ENCODE measurements around the gene CHST15.
A peak's percentile ranks its signal among the peaks of the same experiment; 100 is the strongest.

The CHST15 gene

GRCh38 chr10:124065382-124066125 lies 27.8 kb downstream of the CHST15 start:
- DNase-seq (ENCODE audit: low spot score): no peak

- DNase-seq (ENCODE audit: low spot score): no peak
These were observed 28.7 kb downstream of the CHST15 start for GRCh38 chr10:124064676-124065075.

- DNase-seq (ENCODE audit: low spot score): peak; percentile 70
These were observed 29.4 kb downstream of the CHST15 start for GRCh38 chr10:124063750-124064603.

DNA sequence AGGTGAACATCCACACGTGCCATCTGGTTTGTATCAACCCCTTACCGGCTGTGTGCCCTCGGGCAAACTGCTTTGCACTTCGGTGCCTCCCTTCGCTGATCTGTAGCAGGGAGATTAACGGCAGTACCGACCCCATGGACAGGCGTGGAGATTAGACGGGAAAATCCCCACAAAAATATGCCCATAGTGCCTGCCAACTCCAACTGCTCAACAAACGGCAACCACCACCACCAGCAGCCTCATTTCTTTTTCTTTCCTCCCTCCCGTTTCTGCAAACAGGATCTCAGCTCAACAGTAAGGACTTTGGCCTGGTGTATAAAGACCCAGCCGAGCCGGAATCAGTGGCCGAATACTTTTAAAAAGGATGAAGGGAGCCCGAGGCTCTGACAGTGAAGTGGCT lies 31.0 kb downstream of the CHST15 start:
- no peak for DNase-seq (ENCODE audit: low spot score)

GRCh38 chr10:124061030-124061429 lies 32.4 kb downstream of the CHST15 start:
- no peak for DNase-seq (ENCODE audit: low spot score)

DNA sequence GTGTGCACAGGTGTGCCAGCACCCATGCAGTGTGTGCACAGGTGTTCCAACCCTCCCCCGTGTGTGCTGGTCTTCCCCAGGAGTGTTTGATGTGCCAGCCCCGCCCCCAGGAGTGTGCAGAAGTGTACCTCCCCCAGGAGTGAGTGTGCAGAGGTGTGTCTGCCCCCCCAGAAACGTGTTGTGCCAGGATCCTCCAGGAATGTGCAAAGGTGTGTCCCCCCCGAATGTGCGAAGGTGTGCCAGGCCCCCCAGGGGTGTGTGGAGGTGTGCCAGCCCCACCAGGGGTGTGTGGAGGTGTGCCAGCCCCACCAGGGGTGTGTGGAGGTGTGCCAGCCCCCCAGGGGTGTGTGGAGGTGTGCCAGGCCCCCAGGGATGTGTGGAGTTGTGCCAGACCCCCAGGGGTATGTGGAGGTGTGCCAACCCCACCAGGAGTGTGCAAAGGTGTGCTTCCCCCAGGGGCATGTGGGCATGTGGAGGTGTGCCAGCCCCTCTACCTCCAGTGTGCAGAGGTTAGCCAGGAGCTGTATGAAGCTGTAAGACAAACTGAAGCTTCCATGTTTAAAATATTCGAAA lies 33.2 kb downstream of the CHST15 start:
- DNase-seq (ENCODE audit: low spot score): no peak

- peak; percentile 68 for DNase-seq (ENCODE audit: low spot score)
These were observed 33.8 kb downstream of the CHST15 start for GRCh38 chr10:124059551-124059950.

- no peak for DNase-seq (ENCODE audit: low spot score)
These were observed 34.9 kb downstream of the CHST15 start for GRCh38 chr10:124058346-124059003.

DNA sequence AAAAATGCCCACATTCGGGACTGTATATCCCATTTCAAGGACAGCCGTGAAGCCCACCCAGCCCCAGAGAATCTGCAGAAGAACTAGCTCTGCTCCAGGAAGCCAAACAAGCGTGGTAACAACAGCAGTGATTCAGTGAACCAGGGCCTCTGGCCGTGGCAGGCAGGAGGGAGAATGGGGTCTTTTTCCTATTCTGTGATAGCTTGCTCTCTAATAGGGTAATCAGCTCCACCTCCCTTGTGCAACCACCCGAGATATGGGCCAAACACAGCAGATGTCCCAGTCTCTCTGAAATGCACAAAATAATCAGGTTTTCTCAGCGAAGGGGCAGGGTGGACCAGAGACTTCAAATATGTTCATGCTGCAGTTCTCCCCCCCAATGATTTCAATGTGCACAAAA lies 35.8 kb downstream of the CHST15 start:
- no peak for DNase-seq (ENCODE audit: low spot score)

DNA sequence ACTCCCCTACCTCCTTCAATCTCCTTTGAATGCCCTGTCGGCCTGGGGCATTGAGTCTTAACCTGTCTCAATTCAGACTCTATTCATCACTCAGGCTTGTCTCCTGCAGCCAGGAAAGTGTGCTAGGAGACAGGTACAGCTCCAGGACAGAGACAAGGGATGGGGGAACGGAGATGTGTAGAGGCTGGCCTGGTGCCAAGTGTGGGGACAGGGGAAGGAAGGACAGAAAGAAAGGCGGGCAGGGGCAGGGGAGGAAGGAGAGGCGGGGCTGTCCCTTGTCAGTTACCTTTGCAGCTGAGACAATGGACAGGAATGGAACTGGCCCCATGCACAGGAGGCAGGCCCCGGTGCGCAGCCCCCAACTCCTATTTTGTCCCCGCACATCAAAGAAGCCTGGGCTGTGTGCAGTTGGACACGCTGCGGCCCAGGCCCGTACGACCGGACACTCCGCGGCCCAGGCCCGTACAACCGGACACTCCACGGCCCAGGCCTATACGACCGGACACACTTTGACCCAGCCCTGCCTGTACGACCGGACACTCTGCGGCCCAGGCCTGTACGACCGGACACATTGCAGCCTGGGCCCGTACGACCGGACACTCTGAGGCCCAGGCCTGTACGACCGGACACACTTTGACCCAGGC lies 36.9 kb downstream of the CHST15 start:
- DNase-seq (ENCODE audit: low spot score): no peak

- no peak for DNase-seq (ENCODE audit: low spot score)
These were observed 39.4 kb downstream of the CHST15 start for GRCh38 chr10:124053971-124054370.

DNA sequence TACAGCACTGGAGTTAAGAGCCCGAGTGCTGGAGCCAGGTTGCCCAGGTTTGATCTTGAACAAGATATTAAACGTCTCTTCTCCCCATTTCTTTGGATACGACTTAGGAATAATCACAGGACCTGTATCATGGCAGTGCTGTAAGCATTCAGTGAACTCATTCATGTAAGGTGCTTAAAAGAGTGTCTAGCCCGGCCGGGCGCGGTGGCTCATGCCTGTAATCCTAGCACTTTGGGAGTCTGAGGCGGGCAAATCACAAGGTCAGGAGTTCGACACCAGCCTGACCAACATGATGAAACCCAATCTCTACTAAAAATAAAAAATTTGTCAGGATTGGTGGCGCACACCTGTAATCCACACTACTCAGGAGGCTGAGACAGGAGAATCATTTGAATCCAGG lies 40.8 kb downstream of the CHST15 start:
- DNase-seq (ENCODE audit: low spot score): no peak

DNA sequence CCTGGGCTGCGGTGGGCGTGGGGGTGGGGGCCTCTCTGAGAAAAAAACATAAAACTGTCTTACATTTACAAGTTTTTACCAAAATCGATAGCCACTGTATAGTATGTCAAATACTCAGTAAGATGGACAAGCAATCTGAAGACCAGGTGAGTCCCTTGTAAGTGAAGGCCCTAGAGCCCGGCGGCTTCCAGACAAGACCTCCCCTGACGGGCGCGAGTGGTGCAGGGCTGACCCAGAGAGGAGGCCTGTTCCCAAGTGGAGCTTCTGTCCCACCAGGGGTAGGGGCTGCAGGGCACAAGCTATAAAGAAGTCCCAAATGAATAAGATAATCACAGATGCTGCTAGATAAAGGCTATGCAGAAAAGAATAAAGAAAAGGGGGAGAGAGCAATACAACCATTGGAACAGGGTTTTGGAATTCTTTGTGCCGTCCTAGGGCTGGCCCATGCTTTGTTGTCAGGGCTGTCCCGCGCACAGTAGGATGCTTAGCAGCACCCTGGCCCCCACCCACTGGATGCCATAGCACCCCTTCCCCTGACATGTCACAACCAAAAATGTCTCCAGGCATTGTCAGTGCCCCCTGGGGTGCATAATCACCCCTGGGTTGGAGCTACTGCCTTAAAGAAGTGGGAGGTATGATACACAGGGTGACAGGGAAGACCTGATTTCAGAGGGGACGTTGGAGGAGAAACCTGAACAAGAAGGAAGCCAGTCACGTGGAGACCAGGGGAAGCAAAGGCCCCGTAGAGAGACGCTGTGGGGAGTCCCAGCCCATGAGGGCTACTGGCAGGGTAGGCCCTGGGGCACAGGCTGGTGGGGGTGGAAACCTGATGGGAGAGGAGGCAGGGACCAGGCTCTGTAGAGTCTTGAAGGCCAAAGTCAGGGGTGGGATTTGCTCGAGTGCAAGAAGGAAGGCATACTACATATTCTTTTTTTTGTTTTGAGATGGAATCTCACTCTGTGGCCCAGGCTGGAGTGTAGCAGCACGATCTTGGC lies 43.1 kb downstream of the CHST15 start:
- DNase-seq (ENCODE audit: low spot score): no peak

DNA sequence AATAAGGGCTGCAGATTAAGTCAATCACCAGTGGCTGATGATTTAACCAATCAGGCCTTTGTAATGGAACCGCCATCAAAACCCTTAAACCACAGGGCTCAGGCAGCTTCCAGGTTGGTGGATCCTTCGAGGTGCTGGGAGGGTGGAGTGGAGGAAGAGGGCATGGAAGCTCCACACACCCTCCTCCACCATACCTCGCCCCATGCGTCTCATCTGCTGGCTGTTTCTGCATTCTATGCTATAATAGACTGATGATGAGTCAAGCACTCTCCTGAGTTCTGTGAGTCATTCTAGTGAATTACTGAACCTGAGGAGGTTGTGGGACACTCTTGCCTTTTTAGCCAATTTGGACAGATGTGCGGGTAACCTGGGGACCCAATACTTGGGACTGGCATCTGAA lies 43.9 kb downstream of the CHST15 start:
- no peak for DNase-seq (ENCODE audit: low spot score)

- no peak for DNase-seq (ENCODE audit: low spot score)
These were observed 44.8 kb downstream of the CHST15 start for GRCh38 chr10:124048371-124049290.

GRCh38 chr10:124047427-124048152 lies 45.8 kb downstream of the CHST15 start:
- DNase-seq (ENCODE audit: low spot score): peak; percentile 59

DNA sequence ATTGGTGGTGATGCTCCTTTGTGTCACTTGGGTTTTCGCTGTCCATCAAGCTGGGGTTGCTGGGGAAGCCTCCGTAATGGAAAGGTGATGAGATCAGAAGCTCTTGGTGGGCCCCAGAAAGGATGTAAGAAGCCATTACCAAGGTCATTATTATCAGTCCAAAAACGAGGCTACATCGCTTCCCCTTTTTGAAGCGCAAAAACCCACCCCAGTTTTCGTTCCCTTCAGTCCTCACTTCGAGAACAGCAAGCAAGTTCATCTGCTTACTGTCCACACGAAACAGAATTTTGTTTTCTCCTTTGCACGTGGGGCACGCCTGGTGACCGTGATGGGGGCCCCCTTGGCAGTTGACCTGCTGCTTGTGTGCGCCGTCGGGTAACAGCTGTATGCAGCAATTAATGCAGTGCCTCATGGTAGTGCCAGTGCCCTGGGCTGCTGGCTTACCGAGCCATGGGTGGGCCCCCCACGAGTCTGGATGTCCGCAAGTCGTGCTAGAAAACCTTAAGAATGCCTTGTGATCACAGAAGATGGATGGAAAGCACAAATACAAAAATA lies 47.5 kb downstream of the CHST15 start:
- no peak for DNase-seq (ENCODE audit: low spot score)

DNA sequence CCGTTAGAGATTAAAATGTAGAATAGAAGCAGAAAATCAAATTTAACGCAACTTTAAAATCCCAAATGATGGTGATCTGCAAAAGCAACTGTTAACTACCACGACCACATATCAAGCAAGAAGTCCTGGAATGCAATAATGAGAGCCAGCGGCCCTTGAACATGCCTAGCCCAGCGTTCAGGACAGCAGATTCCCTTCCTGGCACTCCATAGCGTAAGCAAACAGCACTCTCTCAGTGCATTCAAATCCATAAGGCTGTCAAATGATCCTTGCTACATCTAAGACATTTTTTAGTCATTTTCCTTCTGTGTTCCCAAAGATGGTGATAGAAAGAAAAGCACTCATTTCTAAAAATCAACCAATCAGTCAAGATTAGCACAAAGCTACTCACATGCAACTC lies 48.1 kb downstream of the CHST15 start:
- no peak for DNase-seq (ENCODE audit: low spot score)

Measured in Ammon's horn (tissue), 1 donor.